SIG-M5 treated with dmso at 0.1 percent for 504 hours (cell line): ENCODE results near the gene DMAP1.

Source experiments
- DNase-seq: peaks from one replicate; lab custom pipeline; 2025; ENCODE audit not compliant: unreplicated experiment; lab: John Stamatoyannopoulos, UW

Gene DMAP1

DNA sequence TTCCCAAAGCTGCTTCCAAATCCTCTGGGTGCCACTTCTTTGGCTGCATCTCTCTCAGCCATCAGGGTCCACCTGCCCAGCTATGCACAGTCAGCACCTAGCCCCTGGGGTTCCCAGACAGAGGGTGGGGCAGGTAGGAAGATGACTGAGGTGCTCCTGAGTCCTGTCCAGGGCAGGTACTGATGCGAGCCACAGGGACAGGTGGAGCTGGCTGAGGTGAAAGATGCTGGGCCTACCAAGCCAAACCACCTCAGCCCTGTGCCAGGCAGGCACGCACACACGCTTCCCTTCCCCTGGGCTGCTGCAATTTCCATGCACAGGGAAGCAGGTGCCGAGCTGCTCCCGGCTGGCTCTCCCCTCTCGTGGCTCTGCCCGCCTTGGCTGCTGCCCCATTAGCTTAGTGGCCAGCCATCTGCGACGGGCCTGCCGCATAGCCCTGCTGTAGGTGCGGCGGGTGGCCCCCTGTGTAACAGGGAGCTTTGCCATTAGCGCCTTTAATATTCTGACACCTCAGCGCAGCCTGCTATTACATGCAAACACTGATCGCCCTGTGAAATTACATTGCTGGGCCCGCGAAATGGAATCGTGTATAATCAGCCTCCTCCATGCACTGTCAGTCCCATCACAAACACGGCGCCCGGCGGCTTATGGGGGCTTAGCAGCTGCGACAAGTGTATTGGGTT is 38.9 kb downstream of the DMAP1 start:
- no peak for DNase-seq

DNA sequence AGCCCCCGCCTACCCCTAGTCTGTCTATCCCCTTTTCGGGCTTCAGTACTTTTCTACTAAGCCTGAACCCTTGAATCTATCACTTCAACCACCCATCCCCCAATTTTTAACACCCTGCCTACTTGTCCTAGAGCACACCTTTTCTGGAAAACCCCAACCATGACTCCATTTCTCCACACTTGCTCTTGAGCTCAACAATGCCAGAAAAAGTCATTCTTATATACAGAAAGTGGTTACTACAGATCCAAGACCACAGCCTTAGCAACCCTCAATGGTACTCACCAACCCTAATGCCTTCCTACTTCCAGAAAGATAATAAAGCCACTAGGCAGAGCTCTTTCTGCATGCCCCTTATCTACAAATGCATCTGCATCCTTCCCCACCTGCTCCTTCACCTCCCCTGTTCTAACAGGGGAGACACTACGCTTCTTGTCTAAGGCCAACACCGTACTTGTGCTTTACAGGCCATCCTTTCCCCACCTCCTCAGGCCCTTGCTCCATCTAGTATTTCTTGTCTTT is 41.2 kb downstream of the DMAP1 start:
- no peak for DNase-seq

DNA sequence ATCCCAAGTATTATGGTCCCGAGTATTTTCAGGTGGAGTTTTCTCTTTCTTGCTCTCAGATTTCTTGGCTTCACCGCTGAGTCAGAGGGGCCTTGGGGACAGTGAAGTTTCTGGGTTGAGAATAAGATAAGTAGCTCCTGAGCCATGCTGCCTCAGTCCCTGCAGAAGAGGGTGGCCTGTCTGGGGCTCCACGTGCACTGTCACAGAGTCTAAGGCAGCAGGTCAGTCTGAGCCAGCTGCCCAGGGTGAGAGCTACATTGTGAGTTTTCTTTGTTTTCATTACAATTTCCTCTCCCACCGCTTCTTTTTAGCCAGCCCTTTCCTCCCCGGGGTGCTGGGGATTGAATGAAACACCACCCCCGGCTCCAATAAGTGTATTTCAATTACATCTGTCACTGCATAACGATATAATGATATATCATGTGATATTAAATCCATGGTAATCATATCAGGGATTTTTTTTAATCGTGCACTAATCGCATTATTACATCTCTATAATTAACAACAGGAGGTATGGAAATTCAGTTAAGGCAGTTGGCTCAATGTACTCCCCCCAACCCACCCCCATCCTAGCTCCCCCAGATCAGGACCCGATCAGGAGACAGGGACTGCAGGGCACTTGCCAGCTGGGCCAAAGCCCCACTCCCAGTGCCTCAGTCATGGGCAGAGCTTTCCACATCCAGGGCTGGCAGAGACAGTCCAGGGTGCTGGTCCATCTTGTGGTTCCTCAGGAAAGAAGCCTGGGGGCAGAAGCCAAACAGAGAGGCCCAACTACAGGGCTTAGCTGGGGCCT is 43.7 kb downstream of the DMAP1 start:
- no peak for DNase-seq

DNA sequence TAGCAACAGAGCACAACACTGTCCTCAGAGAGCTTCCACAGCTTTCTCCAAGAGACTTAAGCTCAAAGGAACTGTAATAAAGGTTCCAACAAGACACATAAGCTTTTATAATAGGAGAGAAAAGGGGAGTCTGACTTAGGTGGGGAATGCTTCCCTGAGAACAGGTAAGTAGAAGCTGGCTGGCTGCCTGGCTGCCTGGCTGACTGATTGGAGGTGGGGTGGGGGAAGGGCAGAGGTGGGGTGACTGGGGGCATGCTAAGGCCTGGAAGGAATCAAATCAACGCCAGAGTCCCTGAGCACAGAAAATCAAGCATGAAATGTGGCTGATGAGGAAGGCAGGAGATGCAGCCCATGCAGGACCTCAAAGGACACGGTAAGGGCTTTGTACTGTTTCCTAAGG is 45.8 kb downstream of the DMAP1 start:
- DNase-seq, result no peak

DNA sequence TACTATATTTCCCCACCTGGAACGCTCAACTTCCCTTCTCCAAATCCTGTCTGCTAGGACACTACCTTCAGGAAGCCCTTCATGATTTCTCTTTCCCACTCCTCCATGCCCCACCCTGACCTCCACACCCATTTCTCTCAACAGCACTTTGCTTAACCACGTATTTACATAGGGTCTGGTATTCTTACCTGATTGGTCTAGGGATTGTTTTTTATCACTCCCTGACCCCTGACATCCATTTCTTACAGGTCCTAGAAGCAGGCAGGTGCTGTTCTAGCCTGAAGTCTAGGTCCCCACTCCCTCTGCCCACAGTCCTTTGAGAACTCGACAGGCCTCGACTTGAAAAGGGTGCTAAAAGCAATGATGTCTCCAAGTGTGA is 47.5 kb downstream of the DMAP1 start:
- DNase-seq, result no peak

DNA sequence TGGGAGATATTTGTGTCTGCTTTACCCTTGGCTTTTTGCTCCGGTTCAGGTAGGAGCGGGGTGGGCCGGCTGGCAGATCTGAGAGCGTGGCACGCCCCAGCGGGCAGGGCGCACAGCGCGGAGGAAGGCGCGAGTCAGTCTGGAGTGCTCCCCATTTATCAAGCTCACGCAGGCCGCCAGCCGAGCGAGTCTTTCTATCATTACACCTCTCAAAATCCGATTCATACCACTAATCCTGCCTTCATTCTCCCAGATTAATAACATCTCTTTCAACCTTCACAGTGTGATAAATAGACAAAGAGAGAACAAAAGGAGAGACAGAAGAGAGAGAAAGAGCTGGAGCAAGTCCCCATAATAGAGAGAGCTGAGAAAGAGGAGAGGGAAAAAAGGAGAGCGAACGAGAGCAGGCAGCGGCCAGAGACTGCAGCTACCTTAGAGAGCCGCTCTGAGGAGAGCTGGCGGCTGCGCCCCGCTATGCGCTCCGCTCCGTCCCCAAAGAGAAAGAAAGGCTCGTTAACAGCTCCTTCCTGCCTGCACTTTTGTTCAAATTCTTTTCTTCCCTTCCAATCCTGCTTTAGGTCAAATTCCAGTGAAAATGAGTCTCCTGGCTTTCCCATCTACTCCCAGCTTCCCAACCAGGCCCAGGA is 48.0 kb downstream of the DMAP1 start:
- no peak for DNase-seq

DNA sequence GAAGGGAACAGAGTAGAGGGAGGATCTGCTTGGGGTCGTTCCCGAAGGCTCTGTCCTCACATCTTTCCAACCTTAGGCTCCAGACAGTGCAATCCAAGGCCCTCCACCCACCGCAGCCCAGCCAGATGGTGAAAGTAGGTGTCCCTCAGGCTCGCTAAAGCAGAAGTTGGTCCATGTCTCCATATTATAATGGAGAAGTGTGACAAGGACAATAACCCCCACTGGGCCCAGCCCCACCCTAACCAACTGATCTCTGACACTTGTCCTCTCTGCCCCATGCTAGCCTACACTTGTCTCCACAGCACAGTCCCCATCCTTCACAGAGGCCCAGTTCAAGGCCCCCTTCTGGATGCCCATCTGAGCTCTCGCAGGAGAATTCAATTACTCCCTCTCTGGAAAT is 48.7 kb downstream of the DMAP1 start:
- DNase-seq, result no peak

DNA sequence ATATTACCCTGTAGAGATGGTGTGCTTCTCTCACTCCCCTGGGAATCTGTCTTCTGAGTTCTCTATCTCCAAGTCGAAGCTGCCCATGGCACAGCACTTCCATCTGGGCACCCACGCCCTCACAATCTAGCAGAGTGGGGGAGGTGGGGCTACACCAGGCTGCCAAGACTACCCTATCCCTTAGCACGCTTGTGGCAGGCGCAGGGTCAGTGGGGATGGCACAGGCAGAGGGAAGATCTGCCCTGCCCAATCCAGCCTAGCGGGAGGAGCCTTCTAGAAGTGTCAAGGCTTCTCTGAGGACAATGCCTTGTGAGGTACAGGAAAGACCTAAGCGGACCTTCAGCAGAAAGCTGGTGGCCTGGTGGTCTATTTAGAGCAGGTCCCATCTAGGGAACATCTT is 49.1 kb downstream of the DMAP1 start:
- no peak for DNase-seq

DNA sequence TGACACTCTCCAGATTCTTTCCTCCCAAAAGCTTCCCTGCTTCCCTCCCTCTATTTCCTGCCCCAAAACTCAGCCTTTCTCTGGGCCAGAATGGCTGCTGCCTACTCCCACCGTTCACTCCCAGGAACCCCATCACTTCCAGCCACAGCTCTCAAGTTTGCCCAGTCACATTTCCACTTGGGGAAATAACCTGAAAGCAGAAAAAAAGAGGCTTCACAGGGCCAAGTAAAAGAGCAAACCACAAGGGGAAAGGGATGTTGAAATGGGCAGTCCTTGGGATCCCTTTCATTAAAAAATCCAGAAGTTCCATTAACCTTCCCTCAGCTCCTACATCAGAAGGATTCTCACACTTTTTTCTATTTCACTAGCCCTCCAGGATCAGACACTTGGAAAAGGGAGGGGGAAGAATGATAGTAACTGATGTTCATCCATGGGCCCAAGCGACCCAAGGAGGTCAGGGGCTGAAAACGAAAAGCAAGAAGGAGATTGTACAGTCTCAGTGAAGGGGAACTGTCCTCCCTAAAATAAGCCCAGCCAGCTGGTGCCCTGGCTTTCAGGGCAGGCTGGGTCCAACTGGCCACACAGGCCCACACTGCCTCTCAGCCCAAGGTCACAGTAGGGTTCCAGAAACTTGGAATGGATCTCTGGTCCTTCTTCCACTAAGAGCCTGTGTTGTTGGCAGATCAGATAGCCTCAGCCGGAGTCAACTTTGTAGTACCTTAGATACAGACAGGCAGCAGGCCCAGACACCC is 49.7 kb downstream of the DMAP1 start:
- no peak for DNase-seq

DNA sequence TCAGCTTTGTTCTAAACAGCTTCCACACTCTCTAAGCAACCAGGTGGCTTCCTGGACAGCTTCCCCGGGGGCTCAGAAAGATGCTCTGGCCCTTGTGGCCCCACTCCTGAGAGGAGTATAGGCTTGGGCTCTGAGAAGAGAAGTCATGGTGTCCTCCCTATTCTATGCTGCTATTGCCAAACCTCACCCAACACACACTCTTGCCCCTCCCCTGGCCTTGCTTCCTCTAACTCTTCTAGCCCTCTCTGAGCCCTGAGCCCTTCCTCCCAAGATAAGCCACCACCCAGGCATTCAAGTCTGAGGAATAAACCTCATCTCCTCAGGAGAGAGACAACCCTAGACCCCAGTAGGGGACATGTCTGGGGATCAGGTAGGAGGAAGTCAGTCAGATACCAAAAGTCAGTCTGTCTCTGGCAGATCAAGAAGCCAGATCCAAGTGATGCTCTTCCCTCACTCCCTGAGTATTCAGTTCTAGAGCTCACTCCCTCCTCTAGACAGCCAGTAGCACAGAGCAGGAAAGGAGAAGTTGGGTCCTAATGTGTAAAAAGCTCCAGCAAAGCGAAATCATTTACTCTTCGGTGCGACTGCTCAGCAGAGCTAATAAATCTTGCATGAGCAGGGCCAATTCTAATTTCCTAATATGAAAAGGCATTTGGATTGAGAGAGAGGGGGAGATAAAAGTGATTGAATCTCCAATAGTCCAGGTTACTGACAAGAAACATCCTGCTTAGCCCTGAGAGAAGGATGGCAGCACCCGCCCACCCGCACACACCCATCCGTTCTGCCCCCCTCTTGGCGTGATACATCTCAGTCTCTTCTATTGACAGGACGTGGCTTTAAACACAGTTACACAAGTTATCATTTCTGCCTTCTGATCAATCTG is 50.5 kb downstream of the DMAP1 start:
- DNase-seq, result peak; percentile 39

DNA sequence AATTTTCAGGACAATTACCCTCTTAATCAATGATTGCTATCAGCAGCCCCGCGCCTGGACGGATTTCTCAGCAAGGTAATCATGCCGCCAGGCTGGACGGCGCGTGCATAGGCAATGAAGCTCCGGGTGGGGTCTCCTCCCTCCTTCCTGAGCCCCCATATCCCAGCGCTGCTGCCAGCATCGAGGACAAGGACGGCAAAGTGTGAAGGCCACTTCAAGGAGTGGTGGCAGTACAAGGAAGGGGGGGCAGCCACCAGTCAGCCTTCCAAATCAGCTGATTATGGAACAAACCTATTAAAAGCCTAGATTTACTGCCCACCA is 51.1 kb downstream of the DMAP1 start:
- DNase-seq, result no peak

DNA sequence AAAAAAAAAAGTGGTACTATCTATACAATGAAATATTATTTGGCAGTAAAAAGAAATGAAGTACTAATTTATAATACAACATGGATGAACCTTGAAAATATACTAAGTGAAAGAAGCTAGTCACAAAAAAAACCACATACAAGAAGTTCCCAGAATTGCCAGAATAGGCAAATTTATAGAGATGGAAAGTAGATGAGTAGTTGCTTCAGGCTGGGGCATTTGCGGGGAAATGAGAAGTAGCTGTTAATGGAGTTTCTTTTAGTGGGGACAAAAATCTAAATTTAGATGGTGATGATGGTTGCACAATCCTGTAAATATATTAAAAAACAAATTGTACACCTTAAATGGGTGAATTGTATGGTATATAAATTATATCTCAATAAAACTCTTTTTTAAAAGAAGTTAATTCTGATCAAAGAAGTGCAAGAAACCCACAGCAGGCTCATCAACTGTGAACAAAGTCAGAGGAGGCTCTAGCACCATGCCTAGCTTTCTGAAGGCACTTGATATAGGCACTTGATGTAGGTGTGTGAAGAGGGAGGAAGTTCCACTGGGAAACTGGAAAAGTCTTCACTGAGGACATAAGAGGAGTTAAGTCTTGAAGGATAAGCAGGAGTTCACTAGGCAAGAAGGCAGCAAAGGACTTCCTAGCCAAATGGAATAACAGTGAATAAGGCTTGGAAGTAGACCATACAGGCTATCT is 52.5 kb downstream of the DMAP1 start:
- no peak for DNase-seq

DNA sequence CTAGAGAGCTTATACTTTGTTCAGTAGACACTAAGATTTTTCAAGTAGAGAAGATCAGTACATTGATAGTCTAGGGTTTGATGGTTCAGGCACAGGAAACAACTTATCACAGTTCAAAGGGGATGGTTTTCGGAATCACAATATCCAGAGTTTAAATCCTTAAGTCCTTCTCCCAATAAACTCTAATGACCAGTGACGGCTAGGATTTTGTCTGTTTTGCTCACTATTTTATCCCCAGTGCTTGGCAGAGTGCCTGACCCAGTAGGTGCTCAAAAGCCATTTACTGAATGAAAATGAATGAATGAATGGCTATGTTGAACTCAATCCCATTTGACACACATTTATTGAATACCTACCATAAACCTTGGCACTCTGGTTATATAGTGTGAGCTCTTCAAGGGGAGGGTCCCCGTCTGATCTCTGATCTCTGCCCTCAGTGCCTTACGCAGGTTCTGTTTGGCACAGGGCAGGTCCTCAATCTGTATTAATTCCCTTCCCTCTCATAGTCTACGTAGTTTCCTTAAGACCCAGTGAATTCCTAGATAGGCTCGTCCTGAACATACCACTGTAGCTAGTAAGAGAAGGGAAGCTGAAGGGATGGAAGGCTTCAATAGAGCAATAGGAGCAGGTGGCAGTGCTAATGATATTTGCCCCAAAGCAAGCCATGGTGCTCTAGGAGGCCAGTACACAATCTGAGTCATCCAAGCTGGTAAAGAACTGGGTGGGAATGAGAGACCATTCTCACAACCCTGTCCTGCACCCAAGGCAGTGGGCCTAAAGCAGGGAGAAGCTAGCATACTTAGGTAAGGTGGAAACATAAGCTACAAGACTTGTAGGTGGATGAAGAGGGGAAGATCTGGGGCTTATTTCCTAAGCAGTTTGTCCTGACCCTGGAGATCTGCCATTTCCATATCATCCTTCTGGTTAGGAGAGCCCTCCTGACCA is 53.4 kb downstream of the DMAP1 start:
- DNase-seq, result no peak

DNA sequence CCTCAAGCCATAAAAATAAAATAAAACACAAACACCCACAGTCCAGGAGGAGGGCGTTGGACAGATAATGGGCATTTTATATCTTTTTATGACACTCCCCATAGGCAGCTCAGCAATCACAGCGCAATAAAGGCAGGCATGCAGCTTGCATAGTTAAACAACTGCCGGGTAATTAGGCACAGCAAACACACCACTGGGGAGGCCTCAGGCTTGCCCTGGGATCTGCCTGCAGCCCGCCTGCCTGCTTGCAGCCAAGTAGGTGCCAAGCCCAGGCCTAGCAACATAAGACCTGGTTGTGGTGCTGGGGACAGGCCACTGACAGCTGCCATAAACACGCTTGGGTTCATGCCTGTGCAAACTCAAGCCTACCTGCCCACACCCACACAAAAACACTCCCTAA is 54.2 kb downstream of the DMAP1 start:
- no peak for DNase-seq

DNA sequence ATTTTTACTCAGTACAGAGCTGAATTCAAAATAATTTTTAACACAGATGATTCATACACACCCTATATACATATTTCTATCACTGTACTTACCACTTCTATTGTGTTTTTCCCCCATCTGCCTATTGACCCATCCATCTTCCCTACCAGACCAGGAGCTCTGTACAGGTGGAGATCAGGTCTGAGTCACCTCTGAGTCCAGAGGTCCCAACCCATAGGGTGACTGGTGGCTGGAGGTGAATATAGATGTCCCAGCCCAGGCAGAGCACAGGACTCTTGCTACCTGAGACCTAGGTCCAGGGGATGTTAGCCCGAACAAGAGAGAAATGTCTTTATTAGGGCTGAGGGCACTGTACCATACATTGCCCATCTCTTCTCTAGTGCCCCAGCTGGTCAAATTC is 54.8 kb downstream of the DMAP1 start:
- DNase-seq, result no peak
